ENCODE results near the gene DDX31.

The DDX31 gene

GRCh38 chr9:132591751-132592314 is 78.0 kb downstream of the DDX31 start:
- DNase-seq: no peak

GRCh38 chr9:132591244-132591643 is 78.5 kb downstream of the DDX31 start:
- DNase-seq: no peak

GRCh38 chr9:132590318-132591182 is 79.2 kb downstream of the DDX31 start:
- DNase-seq: no peak

- no peak for DNase-seq
Observed at GRCh38 chr9:132590037-132590317, 79.8 kb downstream of the DDX31 start.

GRCh38 chr9:132589148-132590036 is 80.4 kb downstream of the DDX31 start:
- DNase-seq: no peak

- DNase-seq: no peak
Observed at GRCh38 chr9:132588501-132589147, 81.2 kb downstream of the DDX31 start.

- no peak for DNase-seq
Observed at GRCh38 chr9:132588098-132588497, 81.7 kb downstream of the DDX31 start.

- no peak for DNase-seq
Observed at GRCh38 chr9:132587592-132587955, 82.2 kb downstream of the DDX31 start.

- DNase-seq: no peak
Observed at GRCh38 chr9:132586830-132587591, 82.8 kb downstream of the DDX31 start.

GRCh38 chr9:132585954-132586829 is 83.6 kb downstream of the DDX31 start:
- no peak for DNase-seq

GRCh38 chr9:132584601-132585560 is 84.9 kb downstream of the DDX31 start:
- DNase-seq: no peak

GRCh38 chr9:132583584-132584304 is 86.0 kb downstream of the DDX31 start:
- no peak for DNase-seq

- DNase-seq: no peak
Observed at GRCh38 chr9:132582786-132583583, 86.8 kb downstream of the DDX31 start.

- DNase-seq: no peak
Observed at GRCh38 chr9:132582276-132582785, 87.5 kb downstream of the DDX31 start, which contains the start of gene BARHL1. Gene BARHL1, plus strand, starts transcription at chr9:132582606. Its CDS starts 192 bp downstream, at chr9:132582798.

- DNase-seq: no peak
Observed at GRCh38 chr9:132579427-132579798, 90.4 kb downstream of the DDX31 start.

- DNase-seq: no peak
Observed at GRCh38 chr9:132578367-132578932, 91.3 kb downstream of the DDX31 start.

- DNase-seq: no peak
Observed at GRCh38 chr9:132577119-132577518, 92.7 kb downstream of the DDX31 start.

GRCh38 chr9:132575811-132576210 is 94.0 kb downstream of the DDX31 start:
- DNase-seq: no peak

All from activated T-cell treated with anti-CD3 and anti-CD28 coated beads, Interleukin-2, amount 50 U/mL, for 1 hour (primary cell).